ENCODE measurements around the gene SLC1A7.

SLC1A7 gene

GRCh38 chr1:53132176-53132575 is 10.3 kb downstream of the SLC1A7 start:
- no peak for DNase-seq

- no peak for DNase-seq
Measured at GRCh38 chr1:53131590-53131938, 10.9 kb downstream of the SLC1A7 start.

- no peak for DNase-seq
Measured at GRCh38 chr1:53130878-53131589, 11.4 kb downstream of the SLC1A7 start.

GRCh38 chr1:53130598-53130877 is 11.9 kb downstream of the SLC1A7 start:
- no peak for DNase-seq

- no peak for DNase-seq
Measured at GRCh38 chr1:53129891-53130597, 12.4 kb downstream of the SLC1A7 start.

GRCh38 chr1:53128401-53128800 is 14.0 kb downstream of the SLC1A7 start:
- DNase-seq: no peak

- no peak for DNase-seq
Measured at GRCh38 chr1:53127546-53127945, 14.9 kb downstream of the SLC1A7 start.

GRCh38 chr1:53126495-53126894 is 15.9 kb downstream of the SLC1A7 start:
- no peak for DNase-seq

GRCh38 chr1:53125623-53126360 is 16.6 kb downstream of the SLC1A7 start:
- no peak for DNase-seq

GRCh38 chr1:53125122-53125521 is 17.3 kb downstream of the SLC1A7 start:
- DNase-seq: no peak

GRCh38 chr1:53123453-53124140 is 18.8 kb downstream of the SLC1A7 start:
- DNase-seq: no peak

GRCh38 chr1:53122961-53123413 is 19.5 kb downstream of the SLC1A7 start:
- no peak for DNase-seq

- no peak for DNase-seq
Measured at GRCh38 chr1:53122201-53122885, 20.1 kb downstream of the SLC1A7 start.

GRCh38 chr1:53121319-53122172 is 20.9 kb downstream of the SLC1A7 start:
- DNase-seq: no peak

GRCh38 chr1:53120659-53121058 is 21.8 kb downstream of the SLC1A7 start:
- DNase-seq: no peak

- no peak for DNase-seq
Measured at GRCh38 chr1:53117836-53118235, 24.6 kb downstream of the SLC1A7 start.

GRCh38 chr1:53116933-53117600 is 25.4 kb downstream of the SLC1A7 start:
- no peak for DNase-seq

- DNase-seq: no peak
Measured at GRCh38 chr1:53116307-53116810, 26.1 kb downstream of the SLC1A7 start.

- DNase-seq: no peak
Measured at GRCh38 chr1:53115403-53116306, 26.8 kb downstream of the SLC1A7 start.
